Keratinocyte (primary cell): Measurements from ENCODE around the gene CCDC7.

Experiments used
- CTCF ChIP-seq, 3 experiments: IDR thresholded peaks in 1 of 3; conservative IDR thresholded peaks in 1 of 3; optimal IDR thresholded peaks in 1 of 3; 2 replicates in 2 of 3; 3 replicates in 1 of 3; pipeline versions ENCODE3 to v1.5.1; 2011; ENCODE audit warnings: low read length in 3 of 3, mild to moderate bottlenecking in 3 of 3, moderate library complexity in 2 of 3, control low read depth in 1 of 3, inconsistent platforms in 1 of 3; ENCODE audit not compliant: insufficient read depth in 2 of 3; ENCODE audit errors: extremely low read depth in 1 of 3
- EZH2 ChIP-seq: IDR thresholded peaks from one replicate; pipeline ENCODE4 v1.6.1; 2012; ENCODE audit warnings: inconsistent platforms, mild to moderate bottlenecking, low read length, moderate library complexity

GRCh38 chr10:32687116-32687515 lies 241.2 kb downstream of the CCDC7 start:
- TF ChIP-seq EZH2 = no peak
- TF ChIP-seq CTCF (optimal IDR thresholded peaks at IDR 0.05 in 1 of 3, IDR thresholded peaks at IDR 0.05 in 1 of 3, conservative IDR thresholded peaks at IDR 0.05 in 1 of 3; ENCODE audit: extremely low read depth in 1 of 3, insufficient read depth in 2 of 3, low read length in 3 of 3) = no peak
